ENCODE data around the gene TRIL.

GRCh38 chr7:28937103-28937502, 21.0 kb downstream of the TRIL start:
- no peak for TF ChIP-seq CTCF (IDR thresholded peaks at IDR 0.05)
- no peak for TF ChIP-seq ZNF425 (CRISPR knock-in tag; conservative IDR thresholded peaks at IDR 0.05)
- TF ChIP-seq CREB1 (CRISPR knock-in tag; IDR thresholded peaks at IDR 0.05): no peak
- TF ChIP-seq FOXP4 (CRISPR knock-in tag; IDR thresholded peaks at IDR 0.05): no peak
- no peak for TF ChIP-seq ATF3 (CRISPR knock-in tag; conservative IDR thresholded peaks at IDR 0.05)
- TF ChIP-seq FOXJ3 (CRISPR knock-in tag; IDR thresholded peaks at IDR 0.05; ENCODE audit: borderline replicate concordance): no peak
- no peak for TF ChIP-seq E2F1 (CRISPR knock-in tag; IDR thresholded peaks at IDR 0.05)
- no peak for TF ChIP-seq NR3C1 (CRISPR knock-in tag; conservative IDR thresholded peaks at IDR 0.05; ENCODE audit: low read depth)
